22Rv1 (cell line): ENCODE measurements around the gene SH3BP4.

Experiments used
- ZFX ChIP-seq: fragments of 450-650 bp; IDR thresholded peaks from 2 replicates; pipeline ENCODE4 v1.6.1; 2017; ENCODE audit warnings: antibody characterized with exemption, borderline replicate concordance
- TF ChIP-seq, protein P1 (sequence below): fragments of 450-650 bp; IDR thresholded peaks from 2 replicates; pipeline ENCODE4 v1.5.1; 2017; ENCODE audit warnings: mild to moderate bottlenecking

DNA sequence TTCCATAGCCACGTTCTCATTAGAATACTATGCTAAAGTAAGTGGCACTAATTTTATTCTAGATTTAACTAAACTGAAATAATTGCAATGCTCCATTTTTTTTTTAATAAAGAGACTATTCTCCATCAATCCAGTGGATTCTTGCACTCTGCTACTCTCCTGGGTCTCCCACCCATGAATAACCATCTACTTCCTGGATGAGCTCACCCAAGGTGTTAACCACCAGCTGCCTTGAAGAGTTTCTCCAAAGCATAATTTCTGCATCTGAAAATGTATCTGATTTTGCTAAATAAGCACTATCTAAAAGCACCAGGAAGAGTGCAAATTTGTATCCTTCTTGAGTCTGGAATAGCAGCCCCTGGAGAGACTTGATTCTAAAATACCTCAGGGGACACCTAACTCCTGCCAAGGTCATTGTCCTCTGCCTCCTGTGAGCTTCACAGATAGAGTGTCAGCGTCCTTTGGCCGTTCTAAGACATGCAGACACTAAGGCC lies 41.6 kb upstream of the SH3BP4 start:
- TF ChIP-seq, protein P1, sequence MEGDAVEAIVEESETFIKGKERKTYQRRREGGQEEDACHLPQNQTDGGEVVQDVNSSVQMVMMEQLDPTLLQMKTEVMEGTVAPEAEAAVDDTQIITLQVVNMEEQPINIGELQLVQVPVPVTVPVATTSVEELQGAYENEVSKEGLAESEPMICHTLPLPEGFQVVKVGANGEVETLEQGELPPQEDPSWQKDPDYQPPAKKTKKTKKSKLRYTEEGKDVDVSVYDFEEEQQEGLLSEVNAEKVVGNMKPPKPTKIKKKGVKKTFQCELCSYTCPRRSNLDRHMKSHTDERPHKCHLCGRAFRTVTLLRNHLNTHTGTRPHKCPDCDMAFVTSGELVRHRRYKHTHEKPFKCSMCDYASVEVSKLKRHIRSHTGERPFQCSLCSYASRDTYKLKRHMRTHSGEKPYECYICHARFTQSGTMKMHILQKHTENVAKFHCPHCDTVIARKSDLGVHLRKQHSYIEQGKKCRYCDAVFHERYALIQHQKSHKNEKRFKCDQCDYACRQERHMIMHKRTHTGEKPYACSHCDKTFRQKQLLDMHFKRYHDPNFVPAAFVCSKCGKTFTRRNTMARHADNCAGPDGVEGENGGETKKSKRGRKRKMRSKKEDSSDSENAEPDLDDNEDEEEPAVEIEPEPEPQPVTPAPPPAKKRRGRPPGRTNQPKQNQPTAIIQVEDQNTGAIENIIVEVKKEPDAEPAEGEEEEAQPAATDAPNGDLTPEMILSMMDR: no peak
- no peak for TF ChIP-seq ZFX
